Panc1 (cell line): ENCODE measurements around the gene EIF4E1B. TPM values are rescaled to one million over a fixed set of nuclear protein-coding genes. Genes with fewer than 3 reads are reported as not detected.

Source experiments
- ATAC-seq: fragments of 200-7000 bp; cut with Tn5 transposase; 2 replicates; pipeline ENCODE4 v1.9.1; 2020; ENCODE audit warnings: mild to moderate bottlenecking, moderate library complexity
- BruUV-seq: library from RNA; stranded (reverse); fragments of 400-500 nt; replicated peaks from 2 replicates; lab custom pipeline; 2021; lab: Mats Ljungman, UMichigan
- CTCF ChIA-PET: fragments of 300-600 bp; sonication (Branson Sonifier 250); formaldehyde crosslinking; loops from one replicate; lab custom pipeline; 2022; ENCODE audit warnings: antibody characterized with exemption; lab: Charles Lee
- POLR2A ChIA-PET: fragments of 300-600 bp; sonication (Branson Sonifier 250); formaldehyde crosslinking; loops from one replicate; lab custom pipeline; 2022; ENCODE audit warnings: antibody characterized with exemption; lab: Charles Lee
- DNase-seq: peaks from one replicate; pipeline ENCODE4 v3.0.0-alpha.2; 2010; ENCODE audit warnings: low read depth, low spot score
- H3K27ac ChIP-seq: 2 replicates; pipeline ENCODE4 v1.5.1; 2011; ENCODE audit warnings: mild to moderate bottlenecking, low read length, inconsistent platforms
- H3K27me3 ChIP-seq: fragments of 200-500 bp; sonication (Bioruptor generic); 2 replicates; pipeline ENCODE4 v1.6.0; 2014; ENCODE audit warnings: low read length, inconsistent platforms; ENCODE audit not compliant: control insufficient read depth, insufficient read depth
- H3K36me3 ChIP-seq: fragments of 200-500 bp; sonication (Bioruptor generic); 2 replicates; pipeline ENCODE4 v1.5.1; 2014; ENCODE audit warnings: inconsistent platforms, mild to moderate bottlenecking, low read length, moderate library complexity; ENCODE audit not compliant: control insufficient read depth, insufficient read depth
- H3K4me1 ChIP-seq: 2 replicates; pipeline ENCODE4 v1.5.1; 2011; ENCODE audit warnings: inconsistent platforms, mild to moderate bottlenecking, low read length, moderate library complexity; ENCODE audit not compliant: control insufficient read depth, insufficient read depth
- H3K4me3 ChIP-seq, 2 experiments: 2 replicates each; pipeline ENCODE4 v1.5.1; 2011 to 2012; ENCODE audit warnings: low read depth in 2 of 2, low read length in 2 of 2, mild to moderate bottlenecking in 2 of 2, inconsistent platforms in 1 of 2, moderate library complexity in 1 of 2
- H3K9me3 ChIP-seq: fragments of 200-500 bp; sonication (Bioruptor generic); 2 replicates; pipeline ENCODE4 v1.5.1; 2014; ENCODE audit warnings: low read depth, mild to moderate bottlenecking, inconsistent platforms, low read length, moderate library complexity; ENCODE audit not compliant: control insufficient read depth, insufficient read depth
- POLR2AphosphoS5 ChIP-seq: IDR thresholded peaks from 2 replicates; pipeline ENCODE4 v1.6.1; 2012; ENCODE audit warnings: mild to moderate bottlenecking, low read depth, low read length, moderate library complexity
- SIN3A ChIP-seq: IDR thresholded peaks from 2 replicates; pipeline ENCODE4 v1.6.1; 2012; ENCODE audit warnings: low read depth, mild to moderate bottlenecking, low read length, moderate library complexity, borderline replicate concordance; ENCODE audit not compliant: insufficient read depth
- TCF7L2 ChIP-seq: IDR thresholded peaks from 2 replicates; pipeline ENCODE4 v1.6.1; 2011; ENCODE audit warnings: mild to moderate bottlenecking, low read depth, low read length, inconsistent platforms
- in situ Hi-C: cut with HindIII; loops from 2 replicates; pipeline ENCODE4 v1.10.0; 2016; ENCODE audit warnings: low sequenced_read_pairs, low pct_unique_long_range_greater_than_20kb
- intact Hi-C: fragments of 100-400 bp; cut with micrococcal nuclease; formaldehyde crosslinking; loops from one replicate; pipeline ENCODE4 v1.10.0; 2022; ENCODE audit not compliant: unreplicated experiment
- total RNA-seq: library from RNA; stranded (reverse); gene quantifications from one replicate; pipeline ENCODE4 v1.2.1, GENCODE V29; 2021; ENCODE audit not compliant: unreplicated experiment
- TF ChIP-seq, protein P1 (sequence below): fragments of 450-650 bp; IDR thresholded peaks from 2 replicates; pipeline ENCODE4 v1.5.1; 2017; ENCODE audit warnings: mild to moderate bottlenecking
- TF ChIP-seq, protein P2 (sequence below), 2 experiments: IDR thresholded peaks; 2 replicates each; pipeline ENCODE4 v1.6.1; 2011 to 2012; ENCODE audit warnings: low read depth in 2 of 2, control low read depth in 1 of 2, low read length in 1 of 2, mild to moderate bottlenecking in 1 of 2, moderate library complexity in 1 of 2; ENCODE audit not compliant: insufficient read depth in 1 of 2

The EIF4E1B gene
- total RNA-seq, 1 experiment from 2014 or later, result not detected

- in situ Hi-C loops (no loop called here), intact Hi-C loops (no loop called here)
- Histone ChIP-seq H3K27ac (no peak overlapping the region), H3K36me3 (peaks cover 3% of the 10 kb centered on the region; the same call in 1 of the 2 replicates), H3K9me3 (no peaks in the 10 kb centered on the region), H3K27me3 (no peaks in the 10 kb centered on the region), H3K4me3 (no peak overlapping the region), H3K4me1 (peaks cover 14% of the 10 kb centered on the region)
- DNase-seq (no peak), ATAC-seq (no peak)
- CTCF ChIA-PET, result no interaction called here
- BruUV-seq, result no TSS peak
- no peak for TF ChIP-seq POLR2AphosphoS5
- TF ChIP-seq, protein P1, sequence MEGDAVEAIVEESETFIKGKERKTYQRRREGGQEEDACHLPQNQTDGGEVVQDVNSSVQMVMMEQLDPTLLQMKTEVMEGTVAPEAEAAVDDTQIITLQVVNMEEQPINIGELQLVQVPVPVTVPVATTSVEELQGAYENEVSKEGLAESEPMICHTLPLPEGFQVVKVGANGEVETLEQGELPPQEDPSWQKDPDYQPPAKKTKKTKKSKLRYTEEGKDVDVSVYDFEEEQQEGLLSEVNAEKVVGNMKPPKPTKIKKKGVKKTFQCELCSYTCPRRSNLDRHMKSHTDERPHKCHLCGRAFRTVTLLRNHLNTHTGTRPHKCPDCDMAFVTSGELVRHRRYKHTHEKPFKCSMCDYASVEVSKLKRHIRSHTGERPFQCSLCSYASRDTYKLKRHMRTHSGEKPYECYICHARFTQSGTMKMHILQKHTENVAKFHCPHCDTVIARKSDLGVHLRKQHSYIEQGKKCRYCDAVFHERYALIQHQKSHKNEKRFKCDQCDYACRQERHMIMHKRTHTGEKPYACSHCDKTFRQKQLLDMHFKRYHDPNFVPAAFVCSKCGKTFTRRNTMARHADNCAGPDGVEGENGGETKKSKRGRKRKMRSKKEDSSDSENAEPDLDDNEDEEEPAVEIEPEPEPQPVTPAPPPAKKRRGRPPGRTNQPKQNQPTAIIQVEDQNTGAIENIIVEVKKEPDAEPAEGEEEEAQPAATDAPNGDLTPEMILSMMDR, result no peak
- TF ChIP-seq, protein P2, sequence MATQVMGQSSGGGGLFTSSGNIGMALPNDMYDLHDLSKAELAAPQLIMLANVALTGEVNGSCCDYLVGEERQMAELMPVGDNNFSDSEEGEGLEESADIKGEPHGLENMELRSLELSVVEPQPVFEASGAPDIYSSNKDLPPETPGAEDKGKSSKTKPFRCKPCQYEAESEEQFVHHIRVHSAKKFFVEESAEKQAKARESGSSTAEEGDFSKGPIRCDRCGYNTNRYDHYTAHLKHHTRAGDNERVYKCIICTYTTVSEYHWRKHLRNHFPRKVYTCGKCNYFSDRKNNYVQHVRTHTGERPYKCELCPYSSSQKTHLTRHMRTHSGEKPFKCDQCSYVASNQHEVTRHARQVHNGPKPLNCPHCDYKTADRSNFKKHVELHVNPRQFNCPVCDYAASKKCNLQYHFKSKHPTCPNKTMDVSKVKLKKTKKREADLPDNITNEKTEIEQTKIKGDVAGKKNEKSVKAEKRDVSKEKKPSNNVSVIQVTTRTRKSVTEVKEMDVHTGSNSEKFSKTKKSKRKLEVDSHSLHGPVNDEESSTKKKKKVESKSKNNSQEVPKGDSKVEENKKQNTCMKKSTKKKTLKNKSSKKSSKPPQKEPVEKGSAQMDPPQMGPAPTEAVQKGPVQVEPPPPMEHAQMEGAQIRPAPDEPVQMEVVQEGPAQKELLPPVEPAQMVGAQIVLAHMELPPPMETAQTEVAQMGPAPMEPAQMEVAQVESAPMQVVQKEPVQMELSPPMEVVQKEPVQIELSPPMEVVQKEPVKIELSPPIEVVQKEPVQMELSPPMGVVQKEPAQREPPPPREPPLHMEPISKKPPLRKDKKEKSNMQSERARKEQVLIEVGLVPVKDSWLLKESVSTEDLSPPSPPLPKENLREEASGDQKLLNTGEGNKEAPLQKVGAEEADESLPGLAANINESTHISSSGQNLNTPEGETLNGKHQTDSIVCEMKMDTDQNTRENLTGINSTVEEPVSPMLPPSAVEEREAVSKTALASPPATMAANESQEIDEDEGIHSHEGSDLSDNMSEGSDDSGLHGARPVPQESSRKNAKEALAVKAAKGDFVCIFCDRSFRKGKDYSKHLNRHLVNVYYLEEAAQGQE (IDR thresholded peaks at IDR 0.05; ENCODE audit: insufficient read depth in 1 of 2, low read depth in 2 of 2, low read length in 1 of 2), result no peak
- TF ChIP-seq SIN3A, result no peak
- TF ChIP-seq TCF7L2, result no peak
- POLR2A ChIA-PET, result no interaction called here
Measured at GRCh38 chr5:176643491-176644219, 13.2 kb downstream of the EIF4E1B start.

GRCh38 chr5:176644294-176644693, 13.8 kb downstream of the EIF4E1B start:
- BruUV-seq, result no TSS peak
- Histone ChIP-seq H3K9me3 (no peaks in the 10 kb centered on the region), H3K4me1 (peaks cover 18% of the 10 kb centered on the region), H3K27ac (no peak overlapping the region), H3K36me3 (peaks cover 3% of the 10 kb centered on the region; the same call in 1 of the 2 replicates), H3K27me3 (no peaks in the 10 kb centered on the region), H3K4me3 (no peak overlapping the region)
- in situ Hi-C loops, result no loop called here
- TF ChIP-seq TCF7L2 (no peak), POLR2AphosphoS5 (no peak), SIN3A (no peak)
- TF ChIP-seq, protein P1, result no peak
- TF ChIP-seq, protein P2 (IDR thresholded peaks at IDR 0.05; ENCODE audit: insufficient read depth in 1 of 2, low read depth in 2 of 2, low read length in 1 of 2), result no peak
- ChIA-PET POLR2A (no interaction called here), CTCF (no interaction called here)
- ATAC-seq (no peak), DNase-seq (no peak)
- intact Hi-C loops, result no loop called here
